ENCODE results near the gene IBTK. TPM values are rescaled to one million over a fixed set of nuclear protein-coding genes. Genes with fewer than 3 reads are reported as not detected.

The IBTK gene
- total RNA-seq, 1 experiment from 2014 or later, result 36.6 TPM

DNA sequence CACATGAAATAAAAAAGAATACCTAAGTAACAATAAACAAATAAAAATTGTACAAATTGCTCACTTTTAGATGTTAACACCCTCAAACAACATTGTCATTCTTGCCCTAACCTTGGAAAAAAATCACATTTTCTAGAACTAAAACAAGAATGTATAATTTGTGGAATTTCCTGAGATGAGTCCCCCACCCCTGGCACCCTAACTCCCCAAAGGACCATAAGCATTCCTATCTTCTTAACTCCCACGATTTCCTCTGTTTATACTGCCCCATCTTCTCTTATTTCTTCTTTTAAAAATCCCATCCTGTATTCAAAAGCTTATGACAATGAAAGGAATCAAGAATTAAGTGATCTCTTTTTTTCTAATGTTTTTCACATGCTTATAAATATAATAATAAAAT lies 70.9 kb downstream of the IBTK start:
- Histone ChIP-seq H3K9me3 (ENCODE audit: control insufficient read depth in 1 of 2, insufficient read depth in 1 of 2, low read depth in 1 of 2, low read length in 2 of 2) (no peaks in the 10 kb centered on the region), H4K20me1 (ENCODE audit: insufficient read depth) (no peaks in the 10 kb centered on the region), H3K4me1 (ENCODE audit: control insufficient read depth in 1 of 2, insufficient read depth in 2 of 2, low read length in 2 of 2) (no peaks in the 10 kb centered on the region), H3K4me3 (replicated peaks in 1 of 2; ENCODE audit: low read depth in 1 of 2, low read length in 2 of 2) (no peak overlapping the region), H3K9ac (ENCODE audit: low read length) (no peak overlapping the region), H2AFZ (ENCODE audit: low read depth, low read length, poor library complexity, severe bottlenecking) (no peak overlapping the region), H3K9me2 (ENCODE audit: insufficient read depth) (no peaks in the 10 kb centered on the region), H3K79me2 (ENCODE audit: insufficient read depth, low read length) (no peaks in the 10 kb centered on the region), H3K4me2 (ENCODE audit: low read length) (no peak overlapping the region), H3K27me3 (ENCODE audit: insufficient read depth, low read length) (no peaks in the 10 kb centered on the region), H3K36me3 (ENCODE audit: control insufficient read depth in 1 of 2, insufficient read depth in 2 of 2, low read length in 2 of 2) (peaks cover 15 to 16% of the 10 kb centered on the region in 2 experiments; a peak in 3 of 4 replicates), H3K27ac (ENCODE audit: low read depth, low read length) (no peak overlapping the region)
- DNase-seq (ENCODE audit: low read depth, low spot score) (no peak), ATAC-seq (no peak)
- POLR2A ChIA-PET, result no interaction called here
- intact Hi-C loops (cut with micrococcal nuclease), result loop anchor here (5.0 kb wide), 1 partner anchor 419 kb away; no protein-coding TSS in a partner anchor
- RAD21 ChIA-PET (ENCODE audit: low non-redundant PET in 1 of 2, low total read pairs in 2 of 2, uncharacterized antibody in 2 of 2, unreplicated experiment in 2 of 2), result no interaction called here
- TF ChIP-seq RAD21 (IDR thresholded peaks at IDR 0.05; ENCODE audit: low read depth) (no peak), TCF7L2 (IDR thresholded peaks at IDR 0.05; ENCODE audit: borderline replicate concordance, extremely low read depth, insufficient read depth, insufficient read length) (no peak), JUND (IDR thresholded peaks at IDR 0.05) (no peak), POLR2A (IDR thresholded peaks at IDR 0.05; ENCODE audit: borderline replicate concordance, extremely low read depth, insufficient read depth, insufficient read length) (no peak), EZH2 (IDR thresholded peaks at IDR 0.05) (no peak)
- TF ChIP-seq, protein P1, sequence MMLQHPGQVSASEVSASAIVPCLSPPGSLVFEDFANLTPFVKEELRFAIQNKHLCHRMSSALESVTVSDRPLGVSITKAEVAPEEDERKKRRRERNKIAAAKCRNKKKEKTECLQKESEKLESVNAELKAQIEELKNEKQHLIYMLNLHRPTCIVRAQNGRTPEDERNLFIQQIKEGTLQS (IDR thresholded peaks at IDR 0.05), result no peak
- TF ChIP-seq, protein P2, sequence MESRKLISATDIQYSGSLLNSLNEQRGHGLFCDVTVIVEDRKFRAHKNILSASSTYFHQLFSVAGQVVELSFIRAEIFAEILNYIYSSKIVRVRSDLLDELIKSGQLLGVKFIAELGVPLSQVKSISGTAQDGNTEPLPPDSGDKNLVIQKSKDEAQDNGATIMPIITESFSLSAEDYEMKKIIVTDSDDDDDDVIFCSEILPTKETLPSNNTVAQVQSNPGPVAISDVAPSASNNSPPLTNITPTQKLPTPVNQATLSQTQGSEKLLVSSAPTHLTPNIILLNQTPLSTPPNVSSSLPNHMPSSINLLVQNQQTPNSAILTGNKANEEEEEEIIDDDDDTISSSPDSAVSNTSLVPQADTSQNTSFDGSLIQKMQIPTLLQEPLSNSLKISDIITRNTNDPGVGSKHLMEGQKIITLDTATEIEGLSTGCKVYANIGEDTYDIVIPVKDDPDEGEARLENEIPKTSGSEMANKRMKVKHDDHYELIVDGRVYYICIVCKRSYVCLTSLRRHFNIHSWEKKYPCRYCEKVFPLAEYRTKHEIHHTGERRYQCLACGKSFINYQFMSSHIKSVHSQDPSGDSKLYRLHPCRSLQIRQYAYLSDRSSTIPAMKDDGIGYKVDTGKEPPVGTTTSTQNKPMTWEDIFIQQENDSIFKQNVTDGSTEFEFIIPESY (IDR thresholded peaks at IDR 0.05; ENCODE audit: extremely low read depth, insufficient replicate concordance, low read length), result no peak
- TF ChIP-seq, protein P3, sequence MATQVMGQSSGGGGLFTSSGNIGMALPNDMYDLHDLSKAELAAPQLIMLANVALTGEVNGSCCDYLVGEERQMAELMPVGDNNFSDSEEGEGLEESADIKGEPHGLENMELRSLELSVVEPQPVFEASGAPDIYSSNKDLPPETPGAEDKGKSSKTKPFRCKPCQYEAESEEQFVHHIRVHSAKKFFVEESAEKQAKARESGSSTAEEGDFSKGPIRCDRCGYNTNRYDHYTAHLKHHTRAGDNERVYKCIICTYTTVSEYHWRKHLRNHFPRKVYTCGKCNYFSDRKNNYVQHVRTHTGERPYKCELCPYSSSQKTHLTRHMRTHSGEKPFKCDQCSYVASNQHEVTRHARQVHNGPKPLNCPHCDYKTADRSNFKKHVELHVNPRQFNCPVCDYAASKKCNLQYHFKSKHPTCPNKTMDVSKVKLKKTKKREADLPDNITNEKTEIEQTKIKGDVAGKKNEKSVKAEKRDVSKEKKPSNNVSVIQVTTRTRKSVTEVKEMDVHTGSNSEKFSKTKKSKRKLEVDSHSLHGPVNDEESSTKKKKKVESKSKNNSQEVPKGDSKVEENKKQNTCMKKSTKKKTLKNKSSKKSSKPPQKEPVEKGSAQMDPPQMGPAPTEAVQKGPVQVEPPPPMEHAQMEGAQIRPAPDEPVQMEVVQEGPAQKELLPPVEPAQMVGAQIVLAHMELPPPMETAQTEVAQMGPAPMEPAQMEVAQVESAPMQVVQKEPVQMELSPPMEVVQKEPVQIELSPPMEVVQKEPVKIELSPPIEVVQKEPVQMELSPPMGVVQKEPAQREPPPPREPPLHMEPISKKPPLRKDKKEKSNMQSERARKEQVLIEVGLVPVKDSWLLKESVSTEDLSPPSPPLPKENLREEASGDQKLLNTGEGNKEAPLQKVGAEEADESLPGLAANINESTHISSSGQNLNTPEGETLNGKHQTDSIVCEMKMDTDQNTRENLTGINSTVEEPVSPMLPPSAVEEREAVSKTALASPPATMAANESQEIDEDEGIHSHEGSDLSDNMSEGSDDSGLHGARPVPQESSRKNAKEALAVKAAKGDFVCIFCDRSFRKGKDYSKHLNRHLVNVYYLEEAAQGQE (IDR thresholded peaks at IDR 0.05; ENCODE audit: low read depth), result no peak
- no TSS peak for BruUV-seq (replicated peaks)
- CTCF ChIA-PET, result no interaction called here

Measured in HCT116 (cell line).